Activated CD4-positive, alpha-beta T cell treated with anti-CD3 and anti-CD28 coated beads for 4 hours (primary cell): ENCODE data around the gene F7.
"Not testable (repeated sequence)": the region's sequence is repeated elsewhere in the genome, so short reads cannot be mapped to it uniquely, and the experiment has no call there.

Experiments
- DNase-seq, 2 donors: peaks; one replicate each; pipeline ENCODE4 v3.0.0-alpha.2; 2020

Gene F7

DNA sequence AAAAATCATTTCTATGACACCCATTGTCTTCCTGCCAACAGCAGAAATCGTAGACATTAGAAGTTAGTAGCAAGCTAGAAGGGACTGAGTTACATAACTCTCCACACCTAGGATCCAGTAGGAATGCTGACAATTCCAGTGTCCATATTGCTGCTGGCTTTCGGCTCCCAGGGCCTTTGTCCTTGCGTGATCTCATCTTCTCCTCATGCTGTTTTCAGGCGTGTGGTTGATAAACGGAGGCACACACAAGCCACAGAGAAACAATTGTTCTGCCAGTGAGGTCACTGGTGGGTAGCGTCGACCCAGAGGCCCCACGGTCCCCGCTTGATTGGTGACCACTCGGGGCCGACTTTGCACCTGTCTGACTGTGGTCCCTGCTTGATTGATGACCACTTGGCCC, 31.6 kb upstream of the F7 start:
- no peak for DNase-seq

DNA sequence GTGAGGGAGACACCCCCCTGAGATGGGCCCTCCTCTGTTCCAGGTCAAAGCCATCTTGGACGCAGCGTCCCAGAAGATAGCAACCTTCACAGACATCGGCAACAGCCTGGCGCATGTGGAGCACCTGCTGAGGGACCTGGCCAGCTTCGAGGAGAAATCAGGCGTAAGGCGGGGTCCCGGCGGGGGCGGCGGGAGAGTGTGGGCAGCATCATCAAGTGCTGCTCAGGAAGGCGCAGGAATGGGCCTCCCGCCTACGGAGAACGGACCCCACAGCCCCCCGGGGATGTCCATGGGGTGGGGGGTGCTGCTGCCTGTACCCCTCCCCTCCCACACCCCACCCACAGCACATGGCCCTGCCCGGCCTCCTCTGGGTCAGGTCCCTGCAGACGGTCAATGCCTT, 31.2 kb upstream of the F7 start:
- no peak for DNase-seq

DNA sequence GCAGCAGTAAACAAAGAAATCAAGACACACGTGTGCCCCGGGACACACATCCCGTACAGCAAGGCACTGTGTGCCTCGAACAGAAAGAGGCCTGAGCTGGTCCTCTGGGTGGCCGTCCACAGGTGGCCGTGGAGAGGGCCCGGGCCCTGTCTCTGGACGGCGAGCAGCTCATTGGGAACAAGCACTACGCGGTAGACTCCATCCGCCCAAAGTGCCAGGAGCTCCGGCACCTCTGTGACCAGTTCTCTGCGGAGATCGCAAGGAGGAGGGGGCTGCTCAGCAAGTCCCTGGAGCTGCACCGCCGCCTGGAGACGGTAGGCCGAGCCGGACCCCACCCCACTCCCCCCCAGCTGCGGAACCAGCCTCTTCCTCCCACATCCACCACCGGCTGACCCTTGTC, 30.7 kb upstream of the F7 start:
- DNase-seq: no peak

DNA sequence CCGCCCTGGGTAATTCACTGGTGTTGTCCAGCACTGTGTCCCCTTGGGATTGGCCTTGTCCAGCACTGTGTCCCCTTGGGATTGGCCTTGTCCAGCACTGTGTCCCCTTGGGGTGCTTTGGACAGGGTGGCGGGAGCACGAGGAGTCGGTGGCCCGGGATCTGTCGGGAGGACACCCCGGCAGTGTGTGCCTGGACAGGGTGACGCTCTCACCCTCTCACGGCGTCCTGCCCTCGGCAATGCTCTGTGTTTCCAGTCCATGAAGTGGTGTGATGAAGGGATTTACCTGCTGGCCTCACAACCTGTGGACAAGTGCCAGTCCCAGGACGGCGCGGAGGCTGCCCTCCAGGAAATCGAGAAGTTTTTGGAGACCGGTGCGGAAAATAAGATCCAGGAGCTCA, 29.9 kb upstream of the F7 start:
- DNase-seq: no peak

DNA sequence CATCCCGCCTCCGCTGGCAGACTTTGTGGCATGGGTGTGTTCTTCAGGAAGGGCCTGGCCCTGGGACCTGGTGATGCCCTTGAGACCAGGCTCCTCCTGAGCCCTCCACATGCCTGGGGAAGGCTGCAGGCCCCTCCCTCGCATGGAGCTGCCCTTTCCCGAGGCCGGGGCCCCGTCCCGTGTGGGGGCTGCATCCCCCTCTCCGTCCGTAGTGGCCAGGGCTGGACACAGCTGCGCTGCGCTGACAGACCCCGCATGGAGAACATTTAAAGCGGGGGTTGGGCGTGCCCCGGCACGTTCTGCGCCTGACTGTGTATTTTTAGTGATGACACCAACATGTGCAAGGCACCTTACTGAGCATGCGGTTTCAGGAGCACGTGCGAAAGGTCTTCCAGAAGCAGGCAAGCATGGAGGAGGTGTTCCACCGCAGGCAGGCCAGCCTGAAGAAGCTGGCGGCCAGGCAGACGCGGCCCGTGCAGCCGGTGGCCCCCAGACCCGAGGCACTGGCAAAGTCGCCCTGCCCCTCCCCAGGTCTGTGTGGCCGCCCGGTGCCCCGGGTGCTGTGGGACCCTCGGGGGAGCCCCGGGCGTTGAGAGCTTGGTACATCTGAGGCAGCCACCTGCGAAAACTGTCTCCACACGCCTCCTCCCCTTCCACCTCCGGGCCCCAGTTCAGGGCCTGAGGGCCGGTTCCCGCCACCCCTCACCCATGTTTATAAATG, 28.8 kb upstream of the F7 start:
- DNase-seq: no peak

DNA sequence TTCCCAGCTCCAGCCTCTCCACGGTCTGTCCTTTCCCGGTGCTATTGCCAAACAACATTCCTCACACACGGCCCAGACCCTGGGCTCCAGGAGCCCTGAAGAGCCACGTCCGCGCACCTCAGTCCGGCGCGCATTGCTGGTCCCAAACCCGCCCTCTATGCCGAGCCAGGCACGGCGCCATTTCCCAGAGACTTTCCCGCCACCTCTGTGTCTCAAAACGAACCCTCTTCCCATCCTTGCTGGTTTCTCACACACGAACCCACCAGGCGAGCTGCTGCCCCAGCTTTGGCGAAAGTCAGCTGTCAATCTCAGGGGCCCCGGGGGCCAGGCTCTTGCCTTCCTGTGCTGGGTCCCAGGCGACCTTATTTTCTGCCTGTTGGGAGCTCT, 28.0 kb upstream of the F7 start:
- no peak for DNase-seq

DNA sequence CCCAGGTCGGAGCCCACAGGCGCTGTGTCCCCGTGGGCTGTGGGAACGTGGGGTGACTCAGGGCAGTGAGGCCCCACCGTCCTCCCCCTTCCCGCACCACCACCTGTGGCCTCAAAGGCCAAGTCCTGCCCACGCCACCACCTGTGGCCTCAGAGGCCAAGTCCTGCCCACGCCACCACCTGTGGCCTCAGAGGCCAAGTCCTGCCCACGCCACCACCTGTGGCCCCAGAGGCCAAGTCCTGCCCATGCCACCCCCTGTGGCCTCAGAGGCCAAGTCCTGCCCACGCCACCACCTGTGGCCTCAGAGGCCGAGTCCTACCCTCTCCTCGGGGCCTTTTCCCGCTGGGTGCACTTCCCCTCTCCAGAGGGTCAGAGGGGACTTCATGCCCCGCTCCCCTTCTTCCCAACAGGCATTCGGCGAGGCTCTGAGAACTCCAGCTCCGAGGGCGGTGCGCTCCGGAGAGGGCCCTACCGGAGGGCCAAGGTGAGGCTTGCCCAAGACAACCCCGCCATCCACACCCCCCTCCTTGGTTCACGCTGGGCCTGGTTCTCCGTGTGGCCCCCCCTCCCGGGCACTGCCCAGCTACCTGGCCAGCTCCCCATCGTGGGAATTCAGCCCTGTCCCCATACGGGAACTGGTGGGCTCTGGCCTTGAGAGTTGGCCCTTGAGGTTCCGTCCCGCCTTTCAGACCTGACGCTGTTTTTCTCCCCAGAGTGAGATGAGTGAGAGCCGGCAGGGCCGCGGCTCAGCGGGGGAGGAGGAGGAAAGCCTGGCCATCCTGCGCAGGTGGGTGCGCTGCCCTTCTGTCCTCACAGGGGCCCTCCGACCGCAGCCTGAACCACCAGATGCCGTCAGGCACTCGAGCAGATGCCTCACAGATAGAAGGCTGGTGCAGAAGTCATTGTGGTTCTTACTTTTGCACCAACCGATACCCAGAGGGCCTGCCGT, 27.4 kb upstream of the F7 start:
- DNase-seq: no peak

DNA sequence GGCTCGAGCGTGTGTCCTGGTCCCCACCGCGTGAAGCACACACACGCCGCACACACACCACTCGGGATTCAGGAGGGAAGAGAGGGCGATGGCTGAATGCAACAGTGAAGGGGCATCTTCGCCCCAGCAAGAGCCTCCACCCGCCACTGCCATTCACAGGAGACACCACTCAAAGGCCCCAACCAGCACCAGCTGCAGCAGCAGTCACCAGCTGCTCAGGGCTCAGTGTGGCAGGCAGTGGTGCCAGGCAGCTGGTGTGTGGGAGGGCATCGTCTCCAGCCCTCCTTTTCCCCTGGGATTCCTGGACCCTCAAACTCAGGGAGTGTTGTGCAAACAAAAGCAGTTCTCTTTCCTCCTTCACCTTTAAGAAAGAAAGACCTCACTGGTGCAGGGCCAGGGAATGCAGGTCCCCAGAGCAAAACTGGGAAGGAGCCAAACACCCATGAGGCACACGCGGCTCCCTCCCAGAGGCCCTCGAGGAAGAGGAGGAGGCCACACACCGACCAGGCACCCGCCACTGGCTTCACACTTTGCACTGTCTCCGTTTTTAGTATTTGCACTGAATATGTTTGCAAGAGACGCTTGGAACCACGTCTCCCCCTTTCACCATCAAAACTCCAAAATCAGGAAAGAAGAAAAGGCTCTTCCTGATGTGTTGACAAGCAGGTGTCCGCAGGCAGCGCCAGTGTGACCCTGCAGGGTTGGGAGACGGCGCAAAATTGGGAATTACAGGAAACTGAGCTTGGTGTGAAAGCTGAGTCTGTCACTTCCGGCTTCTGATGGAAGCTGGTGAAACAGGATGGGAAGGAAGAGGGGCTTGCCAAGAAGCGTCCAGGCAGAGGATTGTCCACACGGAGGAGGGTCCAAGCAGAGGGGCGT, 26.4 kb upstream of the F7 start:
- no peak for DNase-seq

DNA sequence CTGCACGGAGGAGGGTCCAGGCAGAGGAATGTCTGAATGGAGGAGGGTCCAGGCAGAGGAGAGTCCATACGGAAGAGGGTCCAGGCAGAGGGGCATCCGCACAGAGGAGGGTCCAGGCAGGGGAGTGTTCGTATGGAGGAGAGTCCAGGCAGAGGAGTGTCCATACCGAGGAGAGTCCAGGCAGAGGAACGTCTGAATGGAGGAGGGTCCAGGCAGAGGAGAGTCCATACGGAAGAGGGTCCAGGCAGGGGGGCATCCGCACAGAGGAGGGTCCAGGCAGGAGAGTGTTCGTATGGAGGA, 25.9 kb upstream of the F7 start:
- DNase-seq: not testable (repeated sequence)

DNA sequence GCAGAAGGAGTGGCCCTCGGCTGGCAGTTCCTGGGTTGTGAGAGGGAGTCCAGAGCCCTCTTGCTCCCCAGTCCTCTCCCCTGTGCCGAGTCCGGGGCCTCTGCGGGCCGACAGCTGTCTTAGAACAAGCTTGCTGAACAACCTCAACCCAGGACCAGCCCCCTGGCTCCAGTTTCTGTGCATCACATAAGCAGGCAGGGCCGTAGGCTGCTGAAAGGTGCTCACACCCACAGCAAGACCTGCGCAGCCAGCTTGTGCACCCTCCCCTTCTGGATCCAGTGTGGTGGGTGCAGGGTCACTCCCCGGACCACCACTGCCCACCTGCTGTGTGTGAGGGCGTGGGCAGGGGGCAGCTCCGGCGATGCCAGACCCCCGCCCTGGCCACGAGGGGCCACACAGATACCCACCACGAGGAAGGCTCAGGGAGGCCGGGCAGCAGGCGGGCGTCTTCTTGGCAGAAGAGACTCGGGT, 25.2 kb upstream of the F7 start:
- no peak for DNase-seq

DNA sequence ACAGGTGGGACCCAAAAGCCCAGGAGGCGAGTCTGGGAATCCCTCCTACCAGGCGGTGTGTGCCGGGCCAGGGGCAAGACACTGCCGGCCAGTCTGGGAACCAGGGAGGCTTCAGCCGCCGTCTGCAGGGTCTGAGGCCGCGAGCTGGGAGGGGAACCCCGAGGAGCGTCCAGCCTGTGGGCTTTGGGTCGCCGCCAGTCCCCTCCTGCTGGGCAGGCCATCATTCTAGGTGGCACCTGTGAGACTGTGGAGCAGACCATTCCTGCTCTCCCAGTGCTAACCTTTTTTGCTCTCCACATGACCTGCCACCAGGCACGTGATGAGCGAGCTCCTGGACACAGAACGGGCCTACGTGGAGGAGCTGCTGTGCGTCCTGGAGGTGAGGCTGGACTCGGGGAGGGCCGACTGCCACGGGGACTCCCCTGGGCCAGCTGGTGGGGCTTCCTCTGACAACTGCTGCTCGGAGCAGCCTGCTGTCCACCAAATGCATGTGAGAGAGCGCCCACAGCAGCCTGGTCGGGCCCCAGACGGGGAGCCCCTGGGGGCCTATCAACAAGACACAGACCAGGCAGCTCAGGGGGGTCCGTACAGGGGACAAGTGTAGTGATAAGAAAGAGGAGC, 24.6 kb upstream of the F7 start:
- DNase-seq: no peak

DNA sequence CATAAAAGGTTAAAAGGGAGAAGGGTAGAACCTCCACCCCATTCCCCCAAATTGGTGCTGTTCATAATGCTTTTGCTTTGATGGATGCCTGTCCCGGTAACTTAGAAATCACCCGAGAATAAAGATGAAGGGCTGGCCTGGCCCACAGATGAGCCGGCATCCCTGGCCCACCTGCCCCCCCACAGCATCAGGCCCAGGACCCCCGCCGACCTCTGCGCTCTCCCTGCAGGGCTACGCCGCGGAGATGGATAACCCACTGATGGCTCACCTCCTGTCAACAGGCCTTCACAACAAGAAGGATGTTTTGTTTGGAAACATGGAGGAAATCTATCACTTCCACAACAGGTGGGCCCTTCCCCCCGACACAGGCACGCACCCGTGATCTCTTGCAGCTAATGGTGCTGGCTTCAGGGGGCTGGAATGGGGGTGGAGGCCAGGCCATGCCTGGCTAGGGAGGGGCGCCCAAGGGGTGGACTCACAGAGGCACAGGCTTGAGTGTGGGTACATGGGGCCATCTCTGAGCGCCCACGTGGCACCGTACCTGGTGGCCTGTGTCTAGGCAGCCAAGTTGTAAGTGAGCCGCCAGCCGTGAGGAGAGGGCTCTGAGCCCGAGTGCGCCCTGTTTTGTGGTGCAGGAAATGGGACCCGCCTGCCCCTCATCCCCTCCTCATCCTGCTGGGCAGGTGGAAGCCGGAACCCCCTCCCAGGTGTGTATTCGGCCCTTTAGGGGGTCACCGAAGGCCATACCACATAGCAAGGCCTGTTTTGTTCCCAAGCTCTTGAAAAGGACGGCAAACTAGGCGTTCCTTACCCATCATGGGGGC, 23.2 kb upstream of the F7 start:
- no peak for DNase-seq

DNA sequence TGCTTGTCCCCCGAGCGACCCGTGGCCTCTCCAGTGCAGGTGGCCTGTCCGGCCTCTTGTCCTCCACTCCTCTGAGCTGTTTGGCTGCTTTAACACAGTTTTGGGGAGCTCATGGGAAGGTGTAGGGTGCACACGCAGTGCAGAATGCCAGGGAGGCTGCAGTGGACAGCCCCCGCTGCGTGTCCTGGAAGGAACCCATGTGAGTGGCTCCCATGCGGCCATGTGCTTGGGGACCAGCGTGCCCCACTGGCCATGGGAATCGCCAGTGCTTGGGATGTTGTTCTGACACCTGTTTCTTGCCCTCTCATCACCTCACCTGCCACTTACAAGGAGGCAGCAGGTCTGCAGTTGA, 22.6 kb upstream of the F7 start:
- no peak for DNase-seq

DNA sequence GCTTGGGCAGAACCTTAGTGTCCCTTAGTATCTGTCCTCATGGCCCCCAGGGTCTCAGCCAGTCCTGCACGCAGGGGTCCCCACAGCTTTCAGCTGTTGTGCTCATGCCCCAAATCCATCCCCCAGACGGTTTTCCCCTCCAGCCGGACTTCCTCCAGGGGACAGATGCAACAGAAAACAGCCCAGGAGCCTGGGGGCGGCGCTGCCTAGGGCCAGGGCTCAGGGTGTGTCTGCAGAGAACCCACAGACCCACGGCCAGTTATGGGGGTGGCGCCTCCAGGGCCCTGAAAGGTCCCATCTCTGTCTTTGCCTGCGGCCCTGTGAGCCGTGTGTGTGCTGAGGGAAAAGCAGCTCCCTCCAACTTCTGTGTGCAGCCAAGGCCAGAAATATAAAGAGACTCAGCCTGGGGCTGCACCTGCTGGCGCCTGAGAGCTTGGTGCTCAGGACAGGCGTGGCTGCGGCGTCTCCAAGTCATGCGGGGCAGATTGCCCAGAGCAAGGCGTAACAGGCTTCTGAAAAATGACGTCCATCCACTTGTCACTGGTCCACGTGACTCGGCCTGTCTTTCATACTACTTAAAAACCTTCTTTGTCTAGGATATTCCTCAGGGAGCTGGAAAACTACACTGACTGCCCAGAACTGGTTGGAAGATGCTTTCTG, 22.1 kb upstream of the F7 start:
- DNase-seq: no peak

DNA sequence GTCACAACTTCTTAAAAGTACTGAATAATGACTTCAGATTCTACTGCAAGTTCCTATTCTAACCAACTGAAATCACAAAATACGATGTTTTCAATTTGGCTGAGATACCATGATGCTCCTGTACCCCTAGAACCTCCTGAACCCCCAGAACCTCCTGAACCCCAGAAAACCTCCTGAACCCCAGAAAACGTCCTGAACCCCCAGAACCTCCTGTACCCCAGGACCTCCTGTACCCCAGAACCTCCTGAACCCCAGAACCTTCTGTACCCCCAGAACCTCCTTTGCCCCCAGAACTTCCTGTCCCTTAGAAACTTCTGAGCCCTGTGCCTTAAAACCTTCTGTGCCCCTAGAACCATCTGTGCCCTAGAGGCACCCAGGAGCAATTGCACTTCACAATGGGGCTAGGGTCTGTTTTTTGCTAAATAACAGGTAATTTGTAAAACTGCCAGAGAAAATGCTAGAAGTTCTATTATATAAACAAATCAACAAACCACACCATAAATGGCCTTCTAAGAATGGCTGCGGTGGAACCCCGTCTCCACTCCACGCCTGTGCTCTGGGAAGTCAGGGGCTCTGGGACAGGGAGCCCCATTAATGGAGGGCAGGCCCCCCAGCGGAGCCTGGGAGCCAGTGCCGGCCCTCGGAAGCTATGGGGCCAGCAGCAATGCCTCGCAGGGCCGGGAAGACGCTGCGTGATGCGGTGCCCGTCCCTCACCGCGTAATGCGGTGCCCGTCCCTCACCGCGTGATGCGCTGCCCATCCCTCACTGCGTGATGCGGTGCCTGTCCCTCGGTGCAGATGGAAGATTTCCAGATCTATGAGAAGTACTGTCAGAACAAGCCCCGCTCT, 21.3 kb upstream of the F7 start:
- DNase-seq: no peak

DNA sequence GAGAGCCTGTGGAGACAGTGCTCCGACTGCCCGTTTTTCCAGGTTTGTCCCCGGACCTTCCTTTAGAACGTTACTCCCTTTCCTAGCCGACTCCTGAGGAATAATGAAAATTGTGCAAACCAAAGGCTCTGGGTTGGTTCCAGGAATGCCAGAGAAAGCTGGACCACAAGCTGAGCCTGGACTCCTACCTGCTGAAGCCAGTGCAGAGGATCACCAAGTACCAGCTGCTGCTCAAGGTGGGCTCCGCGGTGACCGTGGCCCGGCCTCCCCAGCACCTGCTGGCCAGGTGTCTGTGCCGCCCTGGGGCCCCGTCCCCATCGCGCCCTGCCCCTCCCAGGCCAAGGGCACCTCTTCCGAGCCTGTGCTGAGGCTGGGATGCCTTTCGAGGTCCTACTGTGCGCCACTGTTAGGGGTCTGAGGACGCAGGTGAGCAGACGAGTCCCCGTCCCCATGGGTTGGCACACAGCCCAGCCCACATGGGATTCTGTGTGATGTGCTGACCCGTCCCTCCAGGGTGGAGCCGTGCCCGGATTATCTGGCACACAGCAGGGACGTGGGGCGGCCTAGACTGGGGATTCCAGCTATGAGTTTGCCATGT, 20.5 kb upstream of the F7 start:
- no peak for DNase-seq

DNA sequence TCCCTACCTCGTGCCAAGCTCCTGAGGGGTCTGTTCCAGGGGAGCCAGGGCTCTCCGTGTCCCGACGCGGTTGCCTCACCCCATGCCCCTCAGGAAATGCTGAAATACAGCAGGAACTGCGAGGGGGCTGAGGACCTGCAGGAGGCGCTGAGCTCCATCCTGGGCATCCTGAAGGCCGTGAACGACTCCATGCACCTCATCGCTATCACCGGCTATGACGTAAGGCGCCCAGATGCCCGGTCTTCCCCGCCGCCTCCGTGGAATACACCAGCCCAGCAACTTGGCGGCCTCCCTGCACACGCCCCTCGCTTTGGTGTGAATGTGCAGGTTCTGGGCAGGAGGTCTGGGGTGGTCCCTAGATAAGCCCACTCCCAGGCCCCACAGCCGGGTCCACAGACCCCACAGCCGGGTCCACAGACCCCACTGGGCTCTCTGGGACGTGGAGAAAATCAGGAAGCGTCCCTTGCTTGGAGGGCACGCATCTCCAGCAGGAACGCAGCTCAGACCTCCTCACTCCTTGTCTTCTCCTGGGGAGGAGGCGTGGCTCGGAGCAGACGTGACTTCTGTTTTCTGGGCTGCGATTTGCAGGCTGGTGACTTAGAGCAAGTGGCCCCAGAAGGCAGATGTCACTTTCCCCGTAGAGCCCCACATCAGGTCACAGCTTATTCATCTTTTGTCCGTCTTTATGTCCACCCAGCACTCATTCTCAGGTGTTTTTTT, 19.4 kb upstream of the F7 start:
- DNase-seq: no peak

DNA sequence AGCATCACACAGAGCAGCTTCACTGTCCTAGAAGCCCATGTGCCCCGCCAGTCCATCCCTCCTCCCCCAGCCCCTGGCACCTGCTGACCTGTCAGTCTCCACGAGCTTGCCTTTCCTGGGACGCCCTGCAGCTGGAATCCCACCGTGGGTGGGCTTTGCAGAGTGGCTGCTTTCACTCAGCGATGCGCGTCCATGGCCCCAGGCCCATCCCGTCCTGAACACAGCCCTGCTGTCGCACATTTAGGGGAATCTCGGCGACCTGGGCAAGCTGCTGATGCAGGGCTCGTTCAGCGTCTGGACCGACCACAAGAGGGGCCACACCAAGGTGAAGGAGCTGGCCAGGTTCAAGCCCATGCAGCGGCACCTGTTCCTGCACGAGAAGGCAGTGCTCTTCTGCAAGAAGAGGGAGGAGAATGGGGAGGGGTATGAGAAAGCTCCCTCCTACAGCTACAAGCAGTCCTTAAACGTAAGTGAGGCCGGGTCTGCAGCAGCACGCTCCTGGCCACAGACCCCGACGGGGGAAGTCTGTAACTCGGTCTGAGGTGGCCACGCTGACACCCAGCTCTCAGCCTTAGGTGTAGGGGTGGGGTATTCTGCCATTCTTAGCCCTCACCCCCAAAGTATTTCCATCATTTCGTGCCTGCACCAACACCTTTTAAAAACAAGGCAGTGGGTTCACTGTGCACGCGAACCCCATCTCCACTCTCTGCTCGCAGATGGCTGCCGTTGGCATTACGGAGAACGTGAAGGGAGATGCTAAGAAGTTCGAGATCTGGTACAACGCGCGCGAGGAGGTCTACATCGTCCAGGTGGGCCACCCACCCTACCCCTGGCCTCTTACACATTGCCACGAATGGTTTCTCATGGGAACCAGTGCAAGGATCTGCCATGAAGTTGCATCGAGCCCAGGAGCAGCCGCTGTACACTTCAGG, 18.3 kb upstream of the F7 start:
- no peak for DNase-seq
